IMR-90 (cell line): Measurements from ENCODE around the gene TENM4. TPM values are rescaled to one million over a fixed set of nuclear protein-coding genes. Genes with fewer than 3 reads are reported as not detected.

ENCODE experiments used
- ATAC-seq: fragments of 200-7000 bp; cut with Tn5 transposase; 2 replicates; pipeline ENCODE4 v1.9.1; 2020; ENCODE audit warnings: low read depth, mild to moderate bottlenecking, moderate library complexity
- BruUV-seq: library from RNA; stranded (reverse); fragments of 400-500 nt; replicated peaks from 2 replicates; lab custom pipeline; 2021; lab: Mats Ljungman, UMichigan
- CTCF ChIA-PET: fragments of 300-600 bp; formaldehyde crosslinking; extraction: SDS; loops from one replicate; lab custom pipeline; 2021; ENCODE audit warnings: antibody characterized with exemption; lab: Yijun Ruan, JAX
- POLR2A ChIA-PET: fragments of 300-600 bp; sonication (Branson Sonifier 250); formaldehyde crosslinking; loops from one replicate; lab custom pipeline; 2022; ENCODE audit warnings: antibody characterized with exemption; ENCODE audit not compliant: unreplicated experiment; lab: Charles Lee
- DNase-seq: peaks from one replicate; pipeline ENCODE4 v3.0.0; 2013
- H2AFZ ChIP-seq: replicated peaks from 2 replicates; pipeline ENCODE3; 2013; ENCODE audit warnings: low read length, mild to moderate bottlenecking; ENCODE audit not compliant: poor library complexity
- H2AK5ac ChIP-seq: 2 replicates; pipeline ENCODE4 v1.6.1; 2013; ENCODE audit warnings: low read depth, low read length, inconsistent platforms
- H2AK9ac ChIP-seq: replicated peaks from 2 replicates; pipeline ENCODE3; 2013; ENCODE audit warnings: mild to moderate bottlenecking, low read depth, low read length, moderate library complexity; ENCODE audit not compliant: poor library complexity
- H2BK120ac ChIP-seq: 2 replicates; pipeline ENCODE4 v1.6.1; 2013; ENCODE audit warnings: low read depth, low read length, inconsistent platforms
- H2BK15ac ChIP-seq: 3 replicates; pipeline ENCODE4 v1.6.1; 2013; ENCODE audit warnings: low read depth, low read length, inconsistent platforms
- H2BK20ac ChIP-seq: 2 replicates; pipeline ENCODE4 v1.6.1; 2013; ENCODE audit warnings: low read depth, mild to moderate bottlenecking, inconsistent platforms, low read length, moderate library complexity
- H2BK5ac ChIP-seq: 2 replicates; pipeline ENCODE4 v1.6.1; 2013; ENCODE audit warnings: mild to moderate bottlenecking, low read depth, low read length, inconsistent platforms; ENCODE audit not compliant: poor library complexity, severe bottlenecking
- H3K14ac ChIP-seq: replicated peaks from 2 replicates; pipeline ENCODE4 v1.6.1; 2013; ENCODE audit warnings: low read depth, low read length, inconsistent platforms
- H3K18ac ChIP-seq: 2 replicates; pipeline ENCODE4 v1.6.1; 2013; ENCODE audit warnings: low read depth, low read length, control low read depth
- H3K23ac ChIP-seq: 2 replicates; pipeline ENCODE4 v1.6.1; 2013; ENCODE audit warnings: low read depth, low read length, inconsistent platforms
- H3K27ac ChIP-seq: 2 replicates; pipeline ENCODE4 v1.5.1; 2013; ENCODE audit warnings: mild to moderate bottlenecking, control low read depth, low read length; ENCODE audit not compliant: insufficient read depth
- H3K27me3 ChIP-seq: 2 replicates; pipeline ENCODE4 v1.6.1; 2013; ENCODE audit warnings: low read length; ENCODE audit not compliant: control insufficient read depth, insufficient read depth
- H3K36me3 ChIP-seq: 2 replicates; pipeline ENCODE4 v1.6.1; 2013; ENCODE audit warnings: low read length, mixed read lengths; ENCODE audit not compliant: control insufficient read depth, insufficient read depth
- H3K4ac ChIP-seq: 2 replicates; pipeline ENCODE4 v1.6.1; 2013; ENCODE audit warnings: low read depth, low read length, inconsistent platforms
- H3K4me1 ChIP-seq: 2 replicates; pipeline ENCODE4 v1.6.1; 2013; ENCODE audit warnings: low read length, mixed read lengths; ENCODE audit not compliant: control insufficient read depth, insufficient read depth
- H3K4me2 ChIP-seq: 2 replicates; pipeline ENCODE4 v1.6.1; 2013; ENCODE audit warnings: low read depth, mild to moderate bottlenecking, control low read depth, low read length, moderate library complexity
- H3K4me3 ChIP-seq: 2 replicates; pipeline ENCODE4 v1.5.1; 2013; ENCODE audit warnings: low read depth, mild to moderate bottlenecking, control low read depth, low read length, moderate library complexity; ENCODE audit not compliant: insufficient read depth
- H3K56ac ChIP-seq: 2 replicates; pipeline ENCODE4 v1.6.1; 2013; ENCODE audit warnings: low read length, inconsistent platforms; ENCODE audit not compliant: insufficient read depth; ENCODE audit errors: extremely low read depth
- H3K79me1 ChIP-seq, 2 experiments: 2 replicates each; pipeline ENCODE4 v1.6.1; 2013; ENCODE audit warnings: low read length in 2 of 2, inconsistent platforms in 1 of 2, low read depth in 1 of 2
- H3K9ac ChIP-seq: 2 replicates; pipeline ENCODE4 v1.6.1; 2013; ENCODE audit warnings: low read depth, low read length, control low read depth
- H3K9me1 ChIP-seq: 2 replicates; pipeline ENCODE4 v1.6.1; 2013; ENCODE audit warnings: low read length, inconsistent platforms; ENCODE audit not compliant: insufficient read depth
- H3K9me3 ChIP-seq: 2 replicates; pipeline ENCODE4 v1.6.1; 2013; ENCODE audit warnings: low read length; ENCODE audit not compliant: control insufficient read depth, insufficient read depth
- H4K20me1 ChIP-seq: 2 replicates; pipeline ENCODE4 v1.6.1; 2013; ENCODE audit warnings: low read length, inconsistent platforms; ENCODE audit not compliant: insufficient read depth
- H4K5ac ChIP-seq: 2 replicates; pipeline ENCODE4 v1.6.1; 2013; ENCODE audit warnings: mild to moderate bottlenecking, low read depth, low read length, control low read depth
- H4K8ac ChIP-seq, 2 experiments: 2 replicates each; pipeline ENCODE4 v1.6.1; 2013; ENCODE audit warnings: low read depth in 2 of 2, low read length in 2 of 2, control low read depth in 1 of 2, inconsistent platforms in 1 of 2
- H4K91ac ChIP-seq: 2 replicates; pipeline ENCODE4 v1.6.1; 2013; ENCODE audit warnings: low read depth, low read length, inconsistent platforms; ENCODE audit not compliant: insufficient read depth
- BHLHE40 ChIP-seq: fragments of 150-350 bp; IDR thresholded peaks from 2 replicates; pipeline ENCODE4 v1.6.1; 2016; ENCODE audit warnings: mild to moderate bottlenecking, low read depth, low read length
- CEBPB ChIP-seq: IDR thresholded peaks from 2 replicates; pipeline ENCODE4 v1.6.1; 2012; ENCODE audit warnings: low read depth, low read length, improper control_type of control experiment
- CHD1 ChIP-seq: IDR thresholded peaks from 2 replicates; pipeline ENCODE4 v1.6.1; 2012; ENCODE audit warnings: low read depth, low read length, improper control_type of control experiment
- ELK1 ChIP-seq: fragments of 150-350 bp; IDR thresholded peaks from 2 replicates; pipeline ENCODE4 v1.6.1; 2016; ENCODE audit warnings: low read depth, mild to moderate bottlenecking, low read length, moderate library complexity, borderline replicate concordance
- FOS ChIP-seq: fragments of 150-350 bp; IDR thresholded peaks from 2 replicates; pipeline ENCODE4 v1.6.1; 2016; ENCODE audit warnings: low read depth, low read length
- MAFK ChIP-seq: IDR thresholded peaks from 2 replicates; pipeline ENCODE4 v1.6.1; 2012; ENCODE audit warnings: low read depth, low read length, improper control_type of control experiment
- MAZ ChIP-seq: IDR thresholded peaks from 2 replicates; pipeline ENCODE4 v1.6.1; 2012; ENCODE audit warnings: low read depth, mild to moderate bottlenecking, low read length, improper control_type of control experiment, moderate library complexity, borderline replicate concordance
- MXI1 ChIP-seq: IDR thresholded peaks from 2 replicates; pipeline ENCODE4 v1.6.1; 2012; ENCODE audit warnings: low read depth, mild to moderate bottlenecking, low read length, moderate library complexity, borderline replicate concordance
- NFE2L2 ChIP-seq: fragments of 150-350 bp; IDR thresholded peaks from 2 replicates; pipeline ENCODE4 v1.6.1; 2016; ENCODE audit warnings: low read depth, mild to moderate bottlenecking, low read length
- POLR2A ChIP-seq: IDR thresholded peaks from 2 replicates; pipeline ENCODE4 v1.6.1; 2012; ENCODE audit warnings: mild to moderate bottlenecking, low read depth, low read length
- RAD21 ChIP-seq: IDR thresholded peaks from 2 replicates; pipeline ENCODE4 v1.6.1; 2012; ENCODE audit warnings: low read length, improper control_type of control experiment
- RCOR1 ChIP-seq: IDR thresholded peaks from 2 replicates; pipeline ENCODE4 v1.6.1; 2012; ENCODE audit warnings: mild to moderate bottlenecking, low read length, improper control_type of control experiment; ENCODE audit not compliant: insufficient replicate concordance
- RFX5 ChIP-seq: IDR thresholded peaks from 2 replicates; pipeline ENCODE4 v1.8.0; 2012; ENCODE audit warnings: low read depth, mild to moderate bottlenecking, low read length, moderate library complexity
- SMC3 ChIP-seq: fragments of 150-350 bp; IDR thresholded peaks from 2 replicates; pipeline ENCODE4 v1.6.1; 2016; ENCODE audit warnings: low read depth, mild to moderate bottlenecking, antibody characterized with exemption, low read length, moderate library complexity
- USF2 ChIP-seq: fragments of 150-350 bp; IDR thresholded peaks from 2 replicates; pipeline ENCODE4 v1.6.1; 2017; ENCODE audit warnings: mild to moderate bottlenecking, antibody characterized with exemption, low read length, low read depth
- WGBS, 2 experiments: methylation state at CpG; one replicate each; pipeline versions ENCODE4 v1.1.5 to v1.1.7; 2013; ENCODE audit warnings: missing lambda C conversion rate in 2 of 2; ENCODE audit not compliant: insufficient read length in 1 of 2; ENCODE audit errors: extremely low coverage in 2 of 2; 5-methylcytosine and 5-hydroxymethylcytosine counted together
- dilution Hi-C: fragments of 300-500 bp; cut with HindIII; formaldehyde crosslinking; loops from one replicate; pipeline ENCODE4 v1.14.3; 2018; ENCODE audit warnings: low sequenced_read_pairs; ENCODE audit not compliant: unreplicated experiment
- in situ Hi-C: fragments of 300-500 bp; cut with MboI; formaldehyde crosslinking; loops from 3 replicates; pipeline ENCODE4 v1.14.3; 2019; ENCODE audit warnings: low sequenced_read_pairs, inconsistent platforms, mixed read lengths
- intact Hi-C: fragments of 100-400 bp; cut with micrococcal nuclease; formaldehyde crosslinking; loops from 2 replicates; pipeline ENCODE4 v1.10.0; 2022
- polyA plus RNA-seq, 3 experiments: library from polyadenylated mRNA; depleted of rRNA; stranded (reverse); fragments of >200 nt; gene quantifications; 2 replicates each; pipeline ENCODE4 v1.2.3, GENCODE V29; 2012; ENCODE audit warnings: low replicate concordance in 1 of 3
- total RNA-seq: library from RNA; depleted of rRNA; stranded (reverse); fragments of >200 nt; gene quantifications from 2 replicates; pipeline ENCODE4 v1.2.3, GENCODE V29; 2012

The TENM4 gene
- total and polyA plus RNA-seq, 2 of the 4 experiments (the other 2 are of a cell fraction): 7.4 to 9.0 TPM

- Histone ChIP-seq H3K79me1 (no peaks in the 10 kb centered on the region), H2BK20ac (no peak overlapping the region), H4K8ac (no peak overlapping the region), H3K9me3 (no peaks in the 10 kb centered on the region), H3K14ac (no peak overlapping the region), H2AK5ac (no peak overlapping the region), H2BK15ac (no peak overlapping the region), H3K9ac (no peak overlapping the region), H2AFZ (no peak overlapping the region), H3K23ac (no peak overlapping the region), H2AK9ac (no peak overlapping the region), H3K9me1 (no peaks in the 10 kb centered on the region), H3K36me3 (no peaks in the 10 kb centered on the region), H3K4me3 (no peak overlapping the region), H3K4me2 (no peak overlapping the region), H3K56ac (no peak overlapping the region), H3K27ac (no peak overlapping the region), H4K91ac (no peak overlapping the region), H3K18ac (no peak overlapping the region), H3K27me3 (no peaks in the 10 kb centered on the region), H4K5ac (no peak overlapping the region), H3K4ac (no peak overlapping the region), H2BK5ac (no peak overlapping the region), H3K4me1 (no peaks in the 10 kb centered on the region), H4K20me1 (no peaks in the 10 kb centered on the region), H2BK120ac (no peak overlapping the region)
- POLR2A ChIA-PET: no interaction called here
- ATAC-seq (no peak), DNase-seq (no peak)
- in situ Hi-C loops: no loop called here
- TF ChIP-seq CEBPB (no peak), MAZ (no peak), RAD21 (no peak), RFX5 (no peak), CHD1 (no peak), MXI1 (no peak), RCOR1 (no peak), ELK1 (no peak), USF2 (no peak), MAFK (no peak), NFE2L2 (no peak), SMC3 (no peak), POLR2A (no peak), BHLHE40 (no peak), FOS (no peak)
- intact Hi-C loops: no loop called here
- BruUV-seq: no TSS peak
- CTCF ChIA-PET: interaction anchor here (1.2 kb wide), 1 partner anchor 9 kb away, joined by 3 read pairs; no protein-coding TSS in a partner anchor
- WGBS, 2 experiments: no CpG with 5 or more reads among the region's 9 CpGs
- dilution Hi-C loops: no loop called here
Observed at GRCh38 chr11:78920329-78920728, 520.5 kb downstream of the TENM4 start.
